Tongue (tissue), 2 donors: Measurements from ENCODE around the gene KRTAP4-1. TPM values are rescaled to one million over a fixed set of nuclear protein-coding genes. Genes with fewer than 3 reads are reported as not detected.
"Not testable (repeated sequence)": the region's sequence is repeated elsewhere in the genome, so short reads cannot be mapped to it uniquely, and the experiment has no call there.

Experiments used
- DNase-seq: peaks from one replicate; pipeline ENCODE4 v3.0.0-alpha.2; 2015
- total RNA-seq: library from RNA; depleted of rRNA; stranded (reverse); fragments of >200 nt; gene quantifications from one replicate; pipeline ENCODE4 v1.2.3, GENCODE V29; 2014

Gene KRTAP4-1
- not detected for total RNA-seq

DNA sequence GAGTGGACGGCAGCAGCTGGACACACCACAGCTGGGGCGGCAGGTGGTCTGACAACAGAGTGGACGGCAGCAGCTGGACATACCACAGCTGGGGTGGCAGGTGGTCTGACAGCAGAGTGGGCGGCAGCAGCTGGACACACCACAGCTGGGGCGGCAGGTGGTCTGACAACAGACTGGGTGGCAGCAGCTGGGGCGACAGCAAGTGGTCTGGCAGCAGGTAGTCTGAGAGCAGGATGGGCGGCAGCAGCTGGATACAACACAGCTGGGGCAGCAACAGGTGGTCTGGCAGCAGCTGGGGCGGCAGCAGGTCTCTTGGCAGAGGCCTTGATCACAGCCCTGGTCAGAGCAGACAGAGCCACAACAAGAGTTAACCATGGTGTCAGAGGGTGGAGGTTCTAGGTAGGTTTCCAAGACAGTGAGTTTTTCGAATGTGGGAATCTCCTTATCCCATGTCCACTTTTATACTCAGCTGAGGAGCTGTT lies at the start of gene KRTAP4-1:
TSS of gene KRTAP4-1 (minus strand) at position 432 of the 482 bp plus-strand sequence. CDS start at position 375, 57 bp downstream.
- no peak for DNase-seq

DNA sequence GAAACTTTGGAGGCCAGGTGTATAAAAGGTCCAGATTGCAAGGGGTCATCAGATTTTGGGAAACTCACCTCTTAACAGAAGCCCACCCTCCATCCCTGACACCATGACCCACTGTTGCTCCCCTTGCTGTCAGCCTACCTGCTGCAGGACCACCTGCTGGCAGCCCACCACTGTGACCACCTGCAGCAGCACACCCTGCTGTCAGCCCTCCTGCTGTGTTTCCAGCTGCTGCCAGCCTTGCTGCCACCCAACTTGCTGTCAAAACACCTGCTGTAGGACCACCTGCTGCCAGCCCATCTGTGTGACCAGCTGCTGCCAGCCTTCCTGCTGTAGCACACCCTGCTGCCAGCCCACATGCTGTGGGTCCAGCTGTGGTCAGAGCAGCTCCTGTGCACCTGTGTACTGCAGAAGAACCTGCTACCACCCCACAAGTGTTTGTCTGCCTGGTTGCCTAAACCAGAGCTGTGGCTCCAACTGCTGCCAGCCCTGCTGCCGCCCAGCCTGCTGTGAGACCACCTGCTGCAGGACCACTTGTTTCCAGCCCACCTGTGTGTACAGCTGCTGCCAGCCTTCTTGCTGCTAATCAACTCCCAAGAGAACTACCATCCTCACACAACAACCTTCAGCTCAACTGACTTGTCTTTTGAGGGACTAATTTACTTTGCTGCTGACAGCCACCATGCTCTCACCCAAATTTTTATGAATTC lies 47.8 kb upstream of the KRTAP4-1 start, which contains the start of gene KRTAP9-3:
TSS of gene KRTAP9-3 (plus strand) at position 51 of the 707 bp plus-strand sequence. CDS start at position 104, 53 bp downstream.
- not testable (repeated sequence) for DNase-seq

DNA sequence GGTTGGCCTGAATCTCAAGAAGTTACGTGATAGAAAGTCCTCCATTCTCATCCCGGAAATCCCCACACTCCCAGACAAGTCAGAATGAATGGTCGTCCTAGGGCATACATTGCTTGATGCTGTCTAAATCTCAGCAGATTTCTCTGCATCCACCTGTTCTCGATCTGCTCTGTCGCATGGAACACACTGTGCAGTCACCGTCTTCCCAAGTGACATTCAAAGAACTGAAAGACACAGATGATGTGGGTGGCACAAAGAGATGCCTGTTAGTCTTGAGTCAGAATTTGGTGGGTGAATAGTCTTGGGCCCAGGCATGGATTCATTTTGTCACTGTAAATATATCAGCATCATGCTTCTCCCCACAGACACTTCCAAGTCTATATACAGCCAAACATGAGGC lies 47.0 kb upstream of the KRTAP4-1 start:
- DNase-seq = no peak

- no peak for DNase-seq
These were observed 45.4 kb upstream of the KRTAP4-1 start for GRCh38 chr17:41230094-41230493.

DNA sequence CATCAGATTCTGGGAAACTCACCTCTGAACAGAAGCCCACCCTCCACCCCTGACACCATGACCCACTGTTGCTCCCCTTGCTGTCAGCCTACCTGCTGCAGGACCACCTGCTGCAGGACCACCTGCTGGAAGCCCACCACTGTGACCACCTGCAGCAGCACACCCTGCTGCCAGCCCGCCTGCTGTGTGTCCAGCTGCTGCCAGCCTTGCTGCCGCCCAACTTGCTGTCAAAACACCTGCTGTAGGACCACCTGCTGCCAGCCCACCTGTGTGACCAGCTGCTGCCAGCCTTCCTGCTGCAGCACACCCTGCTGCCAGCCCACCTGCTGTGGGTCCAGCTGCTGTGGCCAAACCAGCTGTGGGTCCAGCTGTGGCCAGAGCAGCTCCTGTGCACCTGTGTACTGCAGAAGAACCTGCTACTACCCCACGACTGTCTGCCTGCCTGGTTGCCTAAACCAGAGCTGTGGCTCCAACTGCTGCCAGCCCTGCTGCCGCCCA lies 41.9 kb upstream of the KRTAP4-1 start, which contains the start of gene KRTAP9-2:
TSS of gene KRTAP9-2 (plus strand) at position 51 of the 498 bp plus-strand sequence. CDS start at position 58, 7 bp downstream.
- DNase-seq = not testable (repeated sequence)

DNA sequence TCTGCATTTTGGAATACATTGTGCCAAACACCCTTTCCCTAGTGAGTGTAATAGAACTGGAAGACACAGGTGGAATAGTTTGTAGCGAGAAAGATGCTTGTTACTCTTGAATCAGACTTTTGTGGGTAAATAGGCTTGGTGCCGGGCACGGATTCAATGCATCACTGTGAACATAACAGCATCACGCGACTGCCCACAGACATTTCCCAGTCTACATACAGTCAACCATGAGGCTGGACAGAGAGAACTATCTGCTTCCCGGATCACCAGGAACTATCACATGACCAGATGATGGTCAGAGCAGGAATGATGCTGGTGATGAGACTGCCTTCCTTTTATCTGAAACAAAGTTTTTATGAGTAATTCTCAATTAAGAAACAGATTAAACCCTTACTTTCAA lies 41.3 kb upstream of the KRTAP4-1 start:
- DNase-seq = no peak

GRCh38 chr17:41223821-41224220 lies 39.1 kb upstream of the KRTAP4-1 start:
- no peak for DNase-seq

- no peak for DNase-seq
These were observed 31.0 kb upstream of the KRTAP4-1 start for GRCh38 chr17:41215681-41216080.

DNA sequence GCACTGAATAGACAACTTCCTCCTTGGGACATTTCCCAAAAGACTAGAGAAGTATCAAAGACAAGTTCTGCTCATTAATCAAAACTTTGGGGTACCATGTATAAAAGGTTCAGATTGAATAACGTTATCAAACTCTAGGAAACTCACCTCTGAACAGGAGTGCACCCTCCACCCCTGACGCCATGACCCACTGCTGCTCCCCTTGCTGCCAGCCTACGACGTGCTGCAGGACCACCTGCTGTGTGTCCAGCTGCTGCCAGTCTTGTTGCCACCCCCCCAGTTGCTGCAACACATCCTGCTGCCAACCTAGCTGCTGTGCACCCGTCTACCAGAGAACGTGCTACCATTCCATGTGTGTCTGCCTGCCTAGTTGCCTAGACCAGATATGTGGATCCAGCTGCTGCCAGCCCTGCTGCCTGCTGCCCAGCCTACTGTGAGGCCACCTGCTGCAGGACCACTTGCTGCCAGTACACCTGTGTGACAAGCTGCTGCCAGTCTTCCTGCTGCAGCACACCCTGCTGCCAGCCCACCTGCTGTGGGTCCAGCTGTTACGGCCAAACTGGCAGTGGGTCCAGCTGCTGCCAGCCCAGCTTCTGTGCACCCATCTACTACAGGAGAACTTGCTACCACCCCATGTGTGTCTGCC lies 27.9 kb upstream of the KRTAP4-1 start:
- peak; percentile 23 for DNase-seq

DNA sequence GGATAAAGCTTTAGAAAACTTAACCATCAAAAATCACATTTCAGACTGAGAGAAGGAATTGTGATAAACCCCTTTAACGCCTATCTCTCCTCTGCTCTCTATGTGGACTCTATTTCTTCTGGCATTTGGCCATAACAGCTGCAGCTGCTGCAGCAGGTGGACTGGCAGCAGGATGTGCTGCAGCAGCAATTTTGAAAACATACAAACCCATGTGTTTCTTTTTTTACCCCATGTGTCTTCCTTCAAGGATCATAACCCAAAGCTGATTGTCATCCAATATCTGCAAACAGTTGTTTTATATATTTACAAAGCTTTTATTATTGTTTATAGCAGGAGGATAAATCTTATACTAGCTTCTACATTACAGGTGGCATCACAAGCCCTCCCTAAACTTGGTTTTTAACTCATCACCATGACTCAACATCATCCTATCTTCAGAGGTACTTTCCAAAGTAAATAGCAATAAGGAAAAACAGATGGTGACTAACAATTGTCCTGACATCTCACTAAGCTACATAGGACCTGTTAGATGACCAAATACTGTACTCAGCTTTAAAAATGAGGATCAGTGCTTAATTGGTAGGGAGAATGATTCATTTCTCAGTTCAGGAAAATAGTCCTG lies 27.2 kb upstream of the KRTAP4-1 start:
- DNase-seq = peak; percentile 58

- DNase-seq = peak; percentile 7
These were observed 14.8 kb upstream of the KRTAP4-1 start for GRCh38 chr17:41199421-41200078.

DNA sequence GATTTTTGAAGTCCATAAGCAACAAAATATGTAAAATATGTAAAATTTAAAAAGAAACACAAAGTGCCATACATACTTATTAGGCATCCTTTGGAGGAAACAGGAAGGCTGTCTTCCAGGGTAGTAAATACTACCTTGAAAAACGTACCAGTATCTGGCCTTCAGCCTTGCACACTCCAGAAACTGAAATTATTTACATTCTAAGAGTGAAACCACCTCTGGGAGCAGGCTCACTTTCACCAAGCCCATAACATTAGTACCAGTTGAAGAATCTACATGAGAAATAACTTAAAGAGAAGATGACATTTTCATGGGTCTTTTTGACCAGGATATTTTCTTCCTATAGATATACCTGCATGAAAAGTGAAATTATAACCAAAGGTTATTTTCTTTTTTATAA lies 11.4 kb upstream of the KRTAP4-1 start:
- no peak for DNase-seq

DNA sequence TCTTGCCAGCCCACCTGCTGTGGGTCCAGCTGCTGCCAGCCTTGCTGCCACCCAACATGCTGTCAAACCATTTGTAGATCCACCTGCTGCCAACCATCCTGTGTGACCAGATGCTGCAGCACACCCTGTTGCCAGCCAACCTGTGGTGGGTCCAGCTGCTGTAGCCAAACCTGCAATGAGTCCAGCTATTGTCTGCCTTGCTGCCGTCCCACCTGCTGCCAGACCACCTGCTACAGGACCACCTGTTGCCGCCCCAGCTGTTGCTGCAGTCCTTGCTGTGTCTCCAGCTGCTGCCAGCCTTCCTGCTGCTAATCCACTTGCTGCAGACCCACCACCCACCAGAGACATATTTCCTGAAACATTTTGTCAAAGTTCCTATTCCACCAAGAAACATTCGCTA lies 5.6 kb upstream of the KRTAP4-1 start:
- DNase-seq = no peak

- DNase-seq = not testable (repeated sequence)
These were observed 5.2 kb upstream of the KRTAP4-1 start, which contains the start of gene KRTAP9-1 for GRCh38 chr17:41189837-41190318. TSS of gene KRTAP9-1 (plus strand) at chr17:41189887. CDS start at chr17:41189887, 0 bp downstream.

DNA sequence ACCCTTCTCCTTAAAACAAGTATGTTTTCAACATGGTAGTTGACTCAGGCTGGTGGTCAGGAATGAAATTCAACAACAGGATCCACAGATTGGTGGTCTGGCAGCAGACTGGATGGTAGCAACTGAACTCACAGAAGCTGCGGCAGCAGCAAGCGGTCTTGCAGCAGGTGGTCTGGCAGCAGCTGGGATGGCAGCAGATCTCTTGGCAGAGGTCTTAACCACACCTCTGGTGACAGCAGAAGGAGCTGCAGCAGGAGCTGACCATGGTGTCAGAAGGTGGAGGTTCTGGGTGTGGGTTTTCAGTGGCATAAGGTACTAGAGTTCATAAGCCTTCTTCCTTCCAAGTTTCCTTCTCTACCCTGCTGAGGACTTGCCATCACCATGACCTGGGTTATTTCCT lies 2.2 kb upstream of the KRTAP4-1 start:
- peak; percentile 34 for DNase-seq

DNA sequence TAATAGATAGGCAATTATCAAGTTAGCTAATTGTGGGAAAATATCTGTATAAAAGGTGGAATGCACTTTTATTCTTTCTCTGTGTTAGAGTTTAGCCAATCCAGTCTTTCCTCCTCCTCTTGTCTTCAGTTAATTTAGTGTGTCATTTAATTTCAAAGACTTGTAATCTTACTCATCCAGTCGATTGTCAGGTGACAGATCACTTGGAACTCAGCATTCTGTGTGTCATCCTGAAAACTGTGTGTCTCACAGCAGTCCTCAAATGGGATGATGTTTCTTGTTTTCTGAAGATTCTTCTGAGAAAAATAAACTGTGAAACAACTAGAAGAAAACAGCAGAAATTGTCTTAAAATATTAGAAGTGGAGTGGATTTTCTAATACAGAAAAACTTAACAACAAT lies 290 bp upstream of the KRTAP4-1 start:
- DNase-seq = no peak

- DNase-seq = no peak
These were observed 5.7 kb downstream of the KRTAP4-1 start for GRCh38 chr17:41178843-41179616.

GRCh38 chr17:41178341-41178740 lies 6.4 kb downstream of the KRTAP4-1 start:
- no peak for DNase-seq

GRCh38 chr17:41177727-41178271 lies 6.9 kb downstream of the KRTAP4-1 start, which contains the start of gene KRTAP4-2:
TSS of gene KRTAP4-2 (minus strand) at chr17:41178221. CDS start at chr17:41178164, 57 bp downstream.
- no peak for DNase-seq

DNA sequence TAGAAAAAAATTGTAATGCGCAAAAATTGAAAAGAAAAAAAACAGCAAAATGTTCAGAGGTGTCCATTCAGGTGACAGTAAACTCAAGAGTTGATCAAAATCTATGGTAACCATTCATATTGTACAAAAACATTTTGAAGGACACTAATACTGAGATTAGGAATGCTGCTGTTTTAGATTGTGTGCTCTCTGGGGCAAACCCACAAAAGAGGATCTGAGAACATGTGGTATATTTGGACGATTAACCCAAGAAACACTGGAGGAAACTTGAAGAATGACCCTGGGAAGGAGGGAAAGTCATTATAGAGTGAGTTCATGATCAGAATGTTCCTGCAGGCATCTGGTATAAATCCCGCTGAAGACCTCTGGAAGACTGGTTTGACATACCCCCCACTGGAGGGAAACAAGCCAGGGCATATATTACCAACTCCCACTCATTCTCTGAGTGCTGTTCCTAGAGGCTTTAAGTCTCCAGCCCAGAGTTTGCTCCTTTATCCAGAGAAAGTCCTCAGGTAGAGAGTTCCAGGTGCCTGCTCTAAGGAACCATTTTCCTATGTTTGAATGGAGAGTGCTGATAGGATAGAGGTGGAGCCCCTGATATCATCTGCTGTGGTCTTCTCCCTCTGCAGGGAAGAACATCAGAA lies 7.8 kb downstream of the KRTAP4-1 start:
- DNase-seq = no peak
